Stimulated activated CD4-positive, alpha-beta T cell treated with anti-CD3 and anti-CD28 coated beads, Interleukin-12 subunit alpha, Interleukin-12 subunit beta, amount 100 ng/mL, for 4 hours (primary cell): ENCODE measurements around the gene VKORC1L1.
"Not testable (repeated sequence)": the region's sequence is repeated elsewhere in the genome, so short reads cannot be mapped to it uniquely, and the experiment has no call there.

ENCODE experiments used
- DNase-seq: peaks from one replicate; pipeline ENCODE4 v3.0.0-alpha.2; 2020

Gene VKORC1L1

DNA sequence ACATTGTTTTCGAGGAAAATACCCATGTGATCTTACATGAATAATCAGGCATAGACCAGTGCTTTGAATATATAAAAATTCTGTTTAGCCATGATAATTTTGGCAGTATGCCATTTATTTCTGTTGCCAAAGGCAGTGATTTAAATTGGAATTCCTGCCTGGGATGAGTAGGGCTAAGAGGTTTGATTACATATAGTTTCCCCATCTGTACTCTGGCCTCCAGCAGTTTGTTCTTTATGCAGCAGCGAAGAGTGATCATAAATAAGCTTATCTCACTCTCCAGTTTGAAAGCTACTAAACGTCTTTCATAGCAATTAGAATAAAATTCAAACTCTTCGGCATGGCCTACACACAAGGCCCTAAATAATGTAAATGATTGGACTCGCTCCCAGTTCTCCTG lies 72.9 kb downstream of the VKORC1L1 start:
- DNase-seq = not testable (repeated sequence)

GRCh38 chr7:65946904-65947303 lies 74.0 kb downstream of the VKORC1L1 start:
- no peak for DNase-seq

DNA sequence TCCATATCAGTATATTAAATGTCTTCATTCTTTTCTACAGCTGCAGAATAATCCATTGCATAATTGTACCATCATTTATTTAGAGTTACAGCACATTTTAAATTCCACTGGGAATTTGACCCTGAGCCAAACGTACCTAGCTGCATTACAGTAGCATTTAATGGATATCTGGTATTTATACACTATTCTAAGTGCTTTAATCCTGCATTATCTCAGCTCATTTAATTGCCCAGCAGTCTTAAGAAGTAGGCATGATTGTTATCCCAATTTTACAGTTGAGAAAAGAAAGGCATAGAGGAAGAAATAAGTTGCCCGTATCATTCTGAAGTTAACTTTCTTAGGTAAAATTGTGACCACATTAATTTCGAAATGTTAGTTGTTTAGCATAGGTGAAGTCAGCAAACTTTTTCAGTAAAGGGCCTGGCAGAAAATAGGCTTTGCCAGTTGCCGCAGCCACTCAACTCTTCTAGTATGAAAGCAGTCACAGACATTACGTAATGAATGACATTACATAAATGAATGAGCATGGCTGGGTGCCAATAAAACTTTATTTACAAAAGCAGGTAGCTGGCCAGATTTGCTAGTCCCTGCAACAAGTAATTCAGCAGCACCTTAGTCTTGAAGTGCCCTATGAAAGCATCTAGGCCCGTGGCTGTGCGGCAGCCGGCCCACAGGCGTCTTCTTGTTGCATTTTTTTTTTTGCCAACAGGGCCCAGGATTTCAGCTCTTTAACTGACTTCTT lies 79.1 kb downstream of the VKORC1L1 start:
- DNase-seq = no peak

DNA sequence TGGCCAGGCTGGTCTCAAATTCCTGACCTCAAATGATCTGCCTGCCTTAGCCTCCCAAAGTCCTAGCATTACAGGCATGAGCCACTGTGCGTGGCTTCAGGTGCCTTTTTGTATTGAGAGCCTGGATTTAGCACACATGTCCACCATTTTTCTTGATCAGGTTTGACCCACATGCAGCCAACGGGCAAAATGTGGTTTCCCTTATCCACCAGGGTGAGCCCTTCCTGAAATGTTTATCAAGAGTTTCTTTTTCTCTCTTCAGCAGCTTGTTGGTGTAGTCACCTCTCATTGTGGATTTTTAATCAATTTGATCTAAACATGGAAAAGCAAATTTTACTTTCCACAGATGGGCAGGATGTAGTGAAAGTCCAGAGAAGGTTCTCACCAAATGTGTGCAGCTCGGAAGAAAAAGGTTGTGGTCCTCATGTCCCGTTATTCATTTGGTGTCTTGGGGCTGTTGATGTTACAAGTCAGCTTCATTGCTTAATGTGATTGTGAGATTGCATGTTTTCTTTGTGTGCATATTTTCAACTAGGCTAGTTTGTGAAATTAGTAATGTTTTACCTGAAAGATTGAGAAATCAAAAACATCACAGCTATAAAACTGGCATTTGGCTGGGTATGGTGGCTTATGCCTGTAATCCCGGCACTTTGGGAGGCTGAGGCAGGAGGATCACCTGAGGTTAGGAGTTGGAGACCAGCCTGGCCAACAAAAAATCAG lies 80.3 kb downstream of the VKORC1L1 start:
- no peak for DNase-seq

GRCh38 chr7:65953890-65954450 lies 81.1 kb downstream of the VKORC1L1 start:
- DNase-seq = no peak

DNA sequence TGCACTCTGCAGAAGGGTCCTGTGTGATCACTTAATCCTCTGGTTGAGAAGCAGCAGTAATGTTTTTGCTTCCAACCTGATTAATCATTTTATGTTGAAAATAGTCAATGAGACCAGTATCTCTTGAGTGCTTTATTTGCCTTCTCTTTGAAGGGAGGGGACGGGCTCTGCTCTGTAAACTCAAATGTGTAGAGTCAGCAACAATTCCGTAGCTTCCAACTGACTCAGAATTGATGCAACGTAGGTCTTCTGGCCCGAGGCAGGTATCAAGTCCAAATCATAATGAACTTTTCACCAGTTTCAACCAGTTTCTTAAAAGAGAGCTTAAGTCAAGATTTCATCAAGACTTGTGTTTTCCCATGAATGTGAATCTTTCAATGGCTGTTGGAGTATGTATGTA lies 82.8 kb downstream of the VKORC1L1 start:
- DNase-seq = no peak

- no peak for DNase-seq
Measured at GRCh38 chr7:65960351-65961074, 87.6 kb downstream of the VKORC1L1 start.

- no peak for DNase-seq
Measured at GRCh38 chr7:65962033-65962432, 89.2 kb downstream of the VKORC1L1 start.

GRCh38 chr7:65964671-65965070 lies 91.8 kb downstream of the VKORC1L1 start:
- DNase-seq = not testable (repeated sequence)

- no peak for DNase-seq
Measured at GRCh38 chr7:65966146-65966545, 93.3 kb downstream of the VKORC1L1 start.

- DNase-seq = no peak
Measured at GRCh38 chr7:65967361-65968155, 94.7 kb downstream of the VKORC1L1 start.

- DNase-seq = no peak
Measured at GRCh38 chr7:65968256-65969185, 95.6 kb downstream of the VKORC1L1 start.

GRCh38 chr7:65971021-65971420 lies 98.1 kb downstream of the VKORC1L1 start:
- DNase-seq = no peak

- DNase-seq = no peak
Measured at GRCh38 chr7:65972976-65973375, 100.1 kb downstream of the VKORC1L1 start.

- no peak for DNase-seq
Measured at GRCh38 chr7:65974191-65974801, 101.4 kb downstream of the VKORC1L1 start.

DNA sequence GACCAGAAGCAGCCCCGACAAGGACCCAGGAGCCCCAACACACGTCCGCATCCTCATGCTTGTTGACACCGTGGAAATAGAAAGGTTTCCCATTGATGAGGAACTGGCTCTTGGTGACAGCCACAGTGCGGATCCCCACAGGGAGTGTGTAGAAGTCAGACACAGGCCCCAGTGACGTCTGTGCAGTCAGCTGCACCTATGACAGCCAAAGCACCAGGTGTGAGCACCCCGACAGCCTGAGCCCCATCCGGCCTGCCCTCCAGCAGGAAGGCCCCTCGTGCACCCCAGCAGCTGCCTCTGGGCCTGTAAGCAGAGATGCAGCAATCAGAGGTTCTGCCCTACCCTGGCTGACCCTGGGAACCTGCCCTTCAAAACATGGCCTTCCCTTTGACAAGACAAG lies 102.0 kb downstream of the VKORC1L1 start:
- DNase-seq = no peak

- DNase-seq = no peak
Measured at GRCh38 chr7:65975814-65976445, 103.1 kb downstream of the VKORC1L1 start.

DNA sequence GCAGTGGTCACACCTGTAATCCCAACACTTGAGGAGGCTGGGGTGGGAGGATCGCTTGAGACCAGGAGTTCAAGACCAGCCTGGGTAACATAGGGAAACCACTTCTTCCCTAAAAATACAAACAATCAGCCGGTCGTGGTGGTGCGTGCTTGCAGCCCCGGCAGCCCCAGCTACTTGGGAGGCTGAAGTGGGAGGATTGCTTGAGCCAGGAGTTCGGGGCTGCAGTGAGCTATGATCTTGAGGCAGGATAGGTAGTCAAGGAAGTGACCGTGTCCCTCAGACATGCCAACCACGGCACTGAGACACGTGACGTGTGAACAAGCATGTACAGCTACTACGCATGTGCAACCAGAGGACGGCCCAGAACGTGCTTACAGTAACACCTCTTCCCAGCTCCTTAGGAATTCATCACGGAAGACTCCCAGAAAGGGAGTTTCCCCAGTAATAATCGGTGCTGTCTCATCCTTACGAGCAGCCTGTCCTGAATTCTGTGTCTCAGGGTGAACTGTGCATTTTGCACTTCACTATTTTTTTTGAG lies 103.9 kb downstream of the VKORC1L1 start:
- DNase-seq = no peak

DNA sequence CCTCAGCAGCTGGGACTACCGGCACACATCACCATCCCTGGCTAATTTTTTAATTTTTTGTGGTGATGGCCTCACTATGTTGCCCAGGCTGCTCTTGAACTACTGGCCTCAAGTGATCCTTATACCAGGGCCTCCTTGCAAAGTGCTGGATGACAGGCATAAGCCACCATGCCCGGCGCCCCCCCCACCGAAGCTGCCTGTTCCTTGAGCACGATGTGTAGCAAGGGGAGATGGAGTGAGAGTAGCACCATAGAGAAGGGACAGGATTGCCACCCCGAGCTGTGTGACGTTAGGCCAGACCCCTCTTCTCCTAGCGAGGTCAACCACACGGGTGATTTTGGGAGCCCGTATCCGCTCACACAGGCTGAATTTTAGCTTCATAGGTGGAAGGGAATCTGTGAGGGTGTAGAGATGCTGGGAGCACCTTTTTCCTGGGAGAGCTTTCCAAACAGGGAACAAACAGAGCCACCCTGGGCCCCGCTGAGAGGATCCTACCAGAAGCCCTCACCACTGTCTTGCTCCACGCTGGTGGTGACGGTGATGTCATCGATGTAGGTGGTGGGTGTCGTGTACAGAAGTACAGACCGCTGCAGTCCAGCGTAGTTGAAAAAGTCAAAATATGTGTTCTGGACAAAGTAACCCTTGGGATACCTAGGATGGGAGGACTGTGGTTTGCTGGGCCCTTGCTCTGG lies 106.2 kb downstream of the VKORC1L1 start:
- no peak for DNase-seq
